Testis (tissue), 2 donors: Measurements from ENCODE around the gene NAGS.
"Not testable (repeated sequence)": the region's sequence is repeated elsewhere in the genome, so short reads cannot be mapped to it uniquely, and the experiment has no call there.

Experiments used
- POLR2A ChIP-seq: fragments of 450-650 bp; IDR thresholded peaks from one replicate; pipeline ENCODE4 v1.6.1; 2017; ENCODE audit warnings: antibody characterized with exemption, mild to moderate bottlenecking, moderate library complexity
- TF ChIP-seq, protein P1 (sequence below), 3 experiments: fragments of 450-650 bp in 2 of 3; fragments of 200-600 bp in 1 of 3; sonication (generic) in 1 of 3; IDR thresholded peaks; one replicate each; pipeline ENCODE4 v1.5.1; 2016 to 2019; ENCODE audit warnings: antibody characterized with exemption in 3 of 3, mild to moderate bottlenecking in 2 of 3, moderate library complexity in 1 of 3

DNA sequence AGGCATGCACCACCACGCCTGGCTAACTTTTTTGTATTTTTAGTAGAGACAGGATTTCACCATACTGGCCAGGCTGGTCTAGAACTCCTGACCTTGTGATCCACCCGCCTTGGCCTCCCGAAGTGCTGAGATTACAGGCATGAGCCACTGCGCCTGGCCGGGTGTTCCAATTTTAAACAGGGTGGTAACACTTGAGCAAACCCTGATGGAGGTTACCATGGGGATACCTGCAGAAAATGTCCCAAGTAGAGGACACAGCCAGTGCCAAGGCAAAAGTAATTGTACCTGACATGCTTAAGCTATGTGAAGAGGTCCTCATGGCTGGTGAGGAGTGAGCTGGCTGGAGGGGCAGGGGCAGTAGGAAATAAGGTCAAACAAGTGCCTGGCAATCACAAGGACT, 7.2 kb upstream of the NAGS start:
- TF ChIP-seq, protein P1, sequence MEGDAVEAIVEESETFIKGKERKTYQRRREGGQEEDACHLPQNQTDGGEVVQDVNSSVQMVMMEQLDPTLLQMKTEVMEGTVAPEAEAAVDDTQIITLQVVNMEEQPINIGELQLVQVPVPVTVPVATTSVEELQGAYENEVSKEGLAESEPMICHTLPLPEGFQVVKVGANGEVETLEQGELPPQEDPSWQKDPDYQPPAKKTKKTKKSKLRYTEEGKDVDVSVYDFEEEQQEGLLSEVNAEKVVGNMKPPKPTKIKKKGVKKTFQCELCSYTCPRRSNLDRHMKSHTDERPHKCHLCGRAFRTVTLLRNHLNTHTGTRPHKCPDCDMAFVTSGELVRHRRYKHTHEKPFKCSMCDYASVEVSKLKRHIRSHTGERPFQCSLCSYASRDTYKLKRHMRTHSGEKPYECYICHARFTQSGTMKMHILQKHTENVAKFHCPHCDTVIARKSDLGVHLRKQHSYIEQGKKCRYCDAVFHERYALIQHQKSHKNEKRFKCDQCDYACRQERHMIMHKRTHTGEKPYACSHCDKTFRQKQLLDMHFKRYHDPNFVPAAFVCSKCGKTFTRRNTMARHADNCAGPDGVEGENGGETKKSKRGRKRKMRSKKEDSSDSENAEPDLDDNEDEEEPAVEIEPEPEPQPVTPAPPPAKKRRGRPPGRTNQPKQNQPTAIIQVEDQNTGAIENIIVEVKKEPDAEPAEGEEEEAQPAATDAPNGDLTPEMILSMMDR (IDR thresholded peaks at IDR 0.05), result not testable (repeated sequence)
- not testable (repeated sequence) for TF ChIP-seq POLR2A
